Lung (tissue), 12 donors: ENCODE results near the gene RARRES2. TPM values are rescaled to one million over a fixed set of nuclear protein-coding genes. Genes with fewer than 3 reads are reported as not detected.

Experiments used
- ATAC-seq: fragments of 200-7000 bp; cut with Tn5 transposase; one replicate; pipeline ENCODE4 v1.9.1; 2020; ENCODE audit warnings: moderate number of reproducible peaks; ENCODE audit not compliant: insufficient read depth, low FRiP score
- DNase-seq, 3 donors: peaks; one replicate each; pipeline ENCODE4 v3.0.0-alpha.2; 2013 to 2017
- H3K27ac ChIP-seq, 2 donors: one replicate each; pipeline ENCODE4 v1.5.1; 2013; ENCODE audit warnings: mild to moderate bottlenecking in 2 of 2, moderate library complexity in 2 of 2, control low read depth in 1 of 2, inconsistent platforms in 1 of 2, low read depth in 1 of 2, low read length in 1 of 2
- H3K27me3 ChIP-seq, 3 donors: one replicate each; pipeline ENCODE4 v1.5.1; 2013; ENCODE audit warnings: low read length in 2 of 3; ENCODE audit not compliant: control insufficient read depth in 3 of 3, insufficient read depth in 3 of 3
- H3K36me3 ChIP-seq, 4 donors: one replicate each; pipeline ENCODE4 v1.5.1; 2013; ENCODE audit warnings: low read length in 4 of 4, mild to moderate bottlenecking in 1 of 4, moderate library complexity in 1 of 4; ENCODE audit not compliant: control insufficient read depth in 4 of 4, insufficient read depth in 4 of 4
- H3K4me1 ChIP-seq, 5 donors: one replicate each; pipeline ENCODE4 v1.5.1; 2013; ENCODE audit warnings: low read length in 5 of 5, mild to moderate bottlenecking in 2 of 5, moderate library complexity in 1 of 5; ENCODE audit not compliant: control insufficient read depth in 5 of 5, insufficient read depth in 5 of 5
- H3K4me3 ChIP-seq: one replicate; pipeline ENCODE4 v1.5.1; 2013; ENCODE audit warnings: mild to moderate bottlenecking, control low read depth, moderate library complexity
- H3K9ac ChIP-seq, 2 donors: one replicate each; pipeline ENCODE4 v1.5.1; 2013; ENCODE audit warnings: low read length in 2 of 2, control low read depth in 1 of 2; ENCODE audit not compliant: insufficient read depth in 1 of 2
- H3K9me3 ChIP-seq, 4 donors: one replicate each; pipeline ENCODE4 v1.5.1; 2013; ENCODE audit warnings: low read length in 3 of 4, mild to moderate bottlenecking in 1 of 4, moderate library complexity in 1 of 4; ENCODE audit not compliant: control insufficient read depth in 4 of 4, insufficient read depth in 3 of 4
- CTCF ChIP-seq: IDR thresholded peaks from 2 replicates; pipeline ENCODE4 v1.5.1; 2012; ENCODE audit warnings: mild to moderate bottlenecking; ENCODE audit errors: control extremely low read depth, extremely low read depth
- WGBS, 2 donors: extraction: QIAGEN DNeasy Blood & Tissue Kit; methylation state at CpG; one replicate each; pipeline ENCODE4 v1.1.7; 2013; 5-methylcytosine and 5-hydroxymethylcytosine counted together
- polyA plus RNA-seq, 2 donors: library from polyadenylated mRNA; stranded (reverse); fragments of 200-250 nt; gene quantifications; one replicate each; pipeline ENCODE4 v1.2.1, GENCODE V29; 2013
- total RNA-seq, 2 donors: library from RNA; depleted of rRNA in 1 of 2; stranded (reverse); fragments of >200 nt in 1 of 2; gene quantifications; one replicate each; pipeline ENCODE4 v1.2.1, GENCODE V29; 2014 to 2021
- donor health status: control.
- donor health status: control.
- donor health status: Bipolar disorder and iron deficiency.
- donor health status: healthy.
- donor health status: DM: yes; HTN: yes; CAD: no.

The RARRES2 gene
- total and polyA plus RNA-seq, 4 donors: 123 to 212 (median 163) TPM

- 7 to 8% methylated on average over 82 of the region's 82 CpGs for WGBS, 2 donors
- H3K9me3 ChIP-seq: no peaks in the 10 kb centered on the region
- H3K4me3 ChIP-seq: peak within 1 kb of the TSS; percentile 56
- H3K27me3 ChIP-seq: no peaks in the 10 kb centered on the region
- peak within 1 kb of the TSS; percentile 68 to 73 for H3K9ac ChIP-seq
- H3K4me1 ChIP-seq: peaks cover 0 to 36% (median 14%) of the 10 kb centered on the region in 5 donors
- H3K27ac ChIP-seq: peak within 1 kb of the TSS; percentile 28 to 86
- peaks cover 0 to 9% (median 3%) of the 10 kb centered on the region in 4 donors for H3K36me3 ChIP-seq
- ATAC-seq (peak; percentile 69), DNase-seq (peak; percentile 70 to 79 (median 77))
- TF ChIP-seq CTCF: no peak
Measured at GRCh38 chr7:150322833-150323681, 18.4 kb downstream of the RARRES2 start, which contains the start of the genes ACTR3C and LRRC61. Gene ACTR3C, minus strand, starts transcription at chr7:150323545. Its CDS starts 28,249 bp downstream, at chr7:150295296. Gene LRRC61, plus strand, starts transcription at chr7:150323355. Its CDS starts 13,507 bp downstream, at chr7:150336862.

- no peak for DNase-seq
- 59 to 70% methylated on average over 4 of the region's 4 CpGs for WGBS, 2 donors
Measured at GRCh38 chr7:150322114-150322832, 19.2 kb downstream of the RARRES2 start.

GRCh38 chr7:150321788-150322113, 19.7 kb downstream of the RARRES2 start:
- Histone ChIP-seq H3K4me1 (peaks cover 0 to 36% (median 14%) of the 10 kb centered on the region in 5 donors), H3K27ac (peak overlapping the region in 1 of 2 donors; percentile 51), H3K27me3 (no peaks in the 10 kb centered on the region), H3K9me3 (no peaks in the 10 kb centered on the region), H3K36me3 (peaks cover 0 to 7% (median 2%) of the 10 kb centered on the region in 4 donors), H3K9ac (no peak overlapping the region), H3K4me3 (no peak overlapping the region)
- ATAC-seq (no peak), DNase-seq (no peak)
- WGBS, 2 donors: 98 to 100% methylated on average over 3 of the region's 3 CpGs
- TF ChIP-seq CTCF: no peak

More at GRCh38 chr7:150322114-150322832, 19.2 kb downstream of the RARRES2 start:
- Histone ChIP-seq H3K4me3 (peak overlapping the region; percentile 56), H3K27ac (peak overlapping the region; percentile 28 to 83), H3K9ac (peak overlapping the region; percentile 68 to 73), H3K9me3 (no peaks in the 10 kb centered on the region), H3K27me3 (no peaks in the 10 kb centered on the region), H3K4me1 (peaks cover 0 to 36% (median 14%) of the 10 kb centered on the region in 5 donors), H3K36me3 (peaks cover 0 to 7% (median 3%) of the 10 kb centered on the region in 4 donors)
- TF ChIP-seq CTCF: no peak
- ATAC-seq: no peak
